Left kidney (tissue), 8 donors: ENCODE results near the gene PTN. TPM values are rescaled to one million over a fixed set of nuclear protein-coding genes. Genes with fewer than 3 reads are reported as not detected.

ENCODE experiments used
- DNase-seq: peaks from one replicate; pipeline ENCODE4 v3.0.0-alpha.2; 2013
- long read RNA-seq, 8 donors: transcript quantifications; one replicate each; lab custom pipeline, GENCODE V29; 2026
- polyA plus RNA-seq: library from polyadenylated mRNA; unstranded; fragments of 120-200 nt; gene quantifications from one replicate; pipeline ENCODE4 v1.2.1, GENCODE V29; 2013; ENCODE audit not compliant: insufficient read length

Gene PTN
- polyA plus RNA-seq: 176 TPM
- long read RNA-seq, donor 1, transcript PTN-201 (5 exons, 1,614 nt): major isoform, 57 of 166 reads
- long read RNA-seq, donor 1, partial matches to known transcripts: 99 of 166 reads
- long read RNA-seq, donor 1, other reads (novel, unspliced or antisense): 10 of 166 reads
- long read RNA-seq, donor 2, transcript PTN-201 (5 exons, 1,614 nt): major isoform, 56 of 175 reads
- long read RNA-seq, donor 2, partial matches to known transcripts: 112 of 175 reads
- long read RNA-seq, donor 2, other reads (novel, unspliced or antisense): 7 of 175 reads
- long read RNA-seq, donor 3, transcript PTN-201 (5 exons, 1,614 nt): major isoform, 57 of 101 reads
- long read RNA-seq, donor 3, partial matches to known transcripts: 39 of 101 reads
- long read RNA-seq, donor 3, other reads (novel, unspliced or antisense): 5 of 101 reads
- long read RNA-seq, donor 4, partial matches to known transcripts: 32 of 35 reads
- long read RNA-seq, donor 4, other reads (novel, unspliced or antisense): 0 of 35 reads
- long read RNA-seq, donor 5, transcript PTN-201 (5 exons, 1,614 nt): major isoform, 103 of 163 reads
- long read RNA-seq, donor 5, partial matches to known transcripts: 48 of 163 reads
- long read RNA-seq, donor 5, other reads (novel, unspliced or antisense): 11 of 163 reads
- long read RNA-seq, donor 6, transcript PTN-201 (5 exons, 1,614 nt): major isoform, 51 of 191 reads
- long read RNA-seq, donor 6, partial matches to known transcripts: 133 of 191 reads
- long read RNA-seq, donor 6, other reads (novel, unspliced or antisense): 6 of 191 reads
- long read RNA-seq, donor 7, transcript PTN-201 (5 exons, 1,614 nt): major isoform, 59 of 204 reads
- long read RNA-seq, donor 7, partial matches to known transcripts: 134 of 204 reads
- long read RNA-seq, donor 7, other reads (novel, unspliced or antisense): 11 of 204 reads
- long read RNA-seq, donor 8, transcript PTN-201 (5 exons, 1,614 nt): major isoform, 32 of 76 reads
- long read RNA-seq, donor 8, partial matches to known transcripts: 44 of 76 reads
- long read RNA-seq, donor 8, other reads (novel, unspliced or antisense): 0 of 76 reads

- peak; percentile 75 for DNase-seq
Observed at GRCh38 chr7:137343281-137343841, at the start of gene PTN. Gene PTN (minus strand): TSS chr7:137343733. CDS start chr7:137254973, 88,760 bp downstream.

GRCh38 chr7:137390076-137390475 is 46.5 kb upstream of the PTN start:
- no peak for DNase-seq

GRCh38 chr7:137388916-137389315 is 45.4 kb upstream of the PTN start:
- no peak for DNase-seq

GRCh38 chr7:137386966-137387365 is 43.4 kb upstream of the PTN start:
- DNase-seq: no peak

GRCh38 chr7:137381045-137381444 is 37.5 kb upstream of the PTN start:
- no peak for DNase-seq

- DNase-seq: no peak
Observed at GRCh38 chr7:137373507-137373906, 30.0 kb upstream of the PTN start.

GRCh38 chr7:137371616-137372015 is 28.1 kb upstream of the PTN start:
- DNase-seq: no peak

GRCh38 chr7:137366995-137367394 is 23.5 kb upstream of the PTN start:
- no peak for DNase-seq

- no peak for DNase-seq
Observed at GRCh38 chr7:137363683-137364082, 20.1 kb upstream of the PTN start.

- DNase-seq: no peak
Observed at GRCh38 chr7:137360087-137360679, 16.6 kb upstream of the PTN start.

- no peak for DNase-seq
Observed at GRCh38 chr7:137354961-137355360, 11.4 kb upstream of the PTN start.

- no peak for DNase-seq
Observed at GRCh38 chr7:137354396-137354795, 10.9 kb upstream of the PTN start.

- DNase-seq: no peak
Observed at GRCh38 chr7:137351941-137352340, 8.4 kb upstream of the PTN start.

- no peak for DNase-seq
Observed at GRCh38 chr7:137345799-137346449, 2.4 kb upstream of the PTN start.

- DNase-seq: peak; percentile 27
Observed at GRCh38 chr7:137342828-137343261, 688 bp downstream of the PTN start.

- DNase-seq: peak; percentile 22
Observed at GRCh38 chr7:137342265-137342664, 1.3 kb downstream of the PTN start.

GRCh38 chr7:137337902-137338301 is 5.6 kb downstream of the PTN start:
- DNase-seq: no peak

GRCh38 chr7:137335814-137336213 is 7.7 kb downstream of the PTN start:
- DNase-seq: no peak

- no peak for DNase-seq
Observed at GRCh38 chr7:137331378-137331777, 12.2 kb downstream of the PTN start.

GRCh38 chr7:137329411-137329810 is 14.1 kb downstream of the PTN start:
- DNase-seq: no peak
